ENCODE results near the gene TRIP10. TPM values are rescaled to one million over a fixed set of nuclear protein-coding genes. Genes with fewer than 3 reads are reported as not detected.

TRIP10 gene
- total and polyA plus RNA-seq, 9 donors = 35.5 to 63.8 (median 55.5) TPM

DNA sequence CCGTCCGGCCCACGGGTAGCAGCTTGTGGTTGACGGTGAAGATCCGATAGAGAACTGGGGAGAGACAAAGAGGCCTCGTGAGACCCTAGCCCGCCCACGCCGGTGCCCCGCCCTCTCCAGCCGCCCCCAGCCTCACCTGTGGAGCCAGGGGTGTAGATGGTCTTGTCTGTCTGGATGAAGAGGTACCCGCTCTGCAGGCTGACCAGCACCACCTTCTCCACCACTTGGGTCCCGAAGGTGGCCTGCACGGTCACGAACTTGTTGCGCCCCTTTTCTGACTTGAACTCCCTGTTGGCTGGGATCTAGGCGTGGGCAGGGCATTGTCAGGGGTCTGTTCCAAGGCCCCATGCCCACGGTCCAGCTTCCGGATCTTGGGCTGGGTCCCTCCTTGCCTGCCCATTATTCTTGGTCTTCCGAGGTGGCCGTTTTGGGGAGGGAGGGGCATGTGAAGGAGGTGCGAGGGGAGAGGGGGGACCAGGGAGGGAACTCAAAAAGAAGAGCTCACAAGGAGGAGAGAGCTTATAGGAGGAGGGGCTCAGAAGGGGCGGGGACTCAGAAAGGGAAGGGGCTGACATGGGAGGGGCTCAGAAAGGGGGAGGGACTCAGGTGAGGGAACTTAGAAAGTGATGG, 21.3 kb upstream of the TRIP10 start:
- H3K4me1 ChIP-seq (ENCODE audit: control insufficient read depth, insufficient read depth, low read length) = peaks cover 9% of the 10 kb centered on the region
- DNase-seq = no peak
- no peak overlapping the region for H3K27ac ChIP-seq (ENCODE audit: low read length)
- no peak overlapping the region for H3K4me3 ChIP-seq (ENCODE audit: low read length)
- WGBS (ENCODE audit: insufficient coverage) = 65% methylated on average over 15 of the region's 23 CpGs
- H3K36me3 ChIP-seq (ENCODE audit: control insufficient read depth, insufficient read depth, low read length) = no peaks in the 10 kb centered on the region
- no peaks in the 10 kb centered on the region for H3K27me3 ChIP-seq (ENCODE audit: control insufficient read depth, insufficient read depth, low read length)
- H3K9me3 ChIP-seq (replicated peaks; ENCODE audit: control insufficient read depth, low read depth, low read length) = no peaks in the 10 kb centered on the region

DNA sequence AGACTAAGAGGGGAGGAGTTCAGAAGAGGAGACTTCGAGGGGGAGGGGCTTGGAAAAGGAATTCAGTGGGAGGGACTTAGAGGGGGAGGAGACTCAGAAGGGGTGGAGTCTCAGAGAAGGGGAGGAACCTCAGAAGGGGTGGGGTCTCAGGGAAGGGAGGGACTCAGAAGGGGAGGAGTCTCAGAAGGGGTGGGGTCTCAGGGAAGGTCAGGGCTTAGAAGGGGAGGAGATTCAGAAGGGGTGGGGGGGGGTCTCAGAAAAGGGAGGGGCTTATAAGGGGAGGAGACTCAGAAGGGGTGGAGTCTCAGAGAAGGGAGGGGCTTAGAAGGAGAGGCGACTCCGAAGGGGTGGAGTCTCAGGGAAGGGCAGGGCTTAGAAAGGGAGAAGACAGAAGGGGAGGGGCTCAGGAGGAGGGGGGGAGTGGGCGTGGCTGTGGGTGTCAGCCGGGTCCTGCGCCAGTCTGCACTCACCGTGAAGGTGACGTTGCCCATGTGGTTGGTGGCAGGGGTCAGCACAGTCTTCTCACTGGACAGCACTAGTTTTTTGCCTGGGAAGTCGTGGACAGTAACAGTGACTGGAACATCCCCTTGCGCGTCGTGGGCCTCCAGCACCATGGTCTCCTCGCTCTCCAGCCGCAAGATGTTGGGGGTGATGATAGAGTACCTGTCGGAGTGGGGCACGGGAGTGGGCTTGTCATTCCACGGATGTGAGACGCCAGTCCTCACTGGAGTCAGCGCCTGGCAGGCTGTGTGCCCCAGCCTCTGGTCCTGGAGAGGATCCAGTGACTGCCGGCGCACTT, 20.5 kb upstream of the TRIP10 start:
- no peaks in the 10 kb centered on the region for H3K36me3 ChIP-seq (ENCODE audit: control insufficient read depth, insufficient read depth, low read length)
- 74% methylated on average over 16 of the region's 21 CpGs for WGBS (ENCODE audit: insufficient coverage)
- H3K9me3 ChIP-seq (replicated peaks; ENCODE audit: control insufficient read depth, low read depth, low read length) = no peaks in the 10 kb centered on the region
- no peaks in the 10 kb centered on the region for H3K27me3 ChIP-seq (ENCODE audit: control insufficient read depth, insufficient read depth, low read length)
- H3K4me1 ChIP-seq (ENCODE audit: control insufficient read depth, insufficient read depth, low read length) = peaks cover 10% of the 10 kb centered on the region
- no peak overlapping the region for H3K27ac ChIP-seq (ENCODE audit: low read length)
- no peak for DNase-seq
- H3K4me3 ChIP-seq (ENCODE audit: low read length) = no peak overlapping the region

DNA sequence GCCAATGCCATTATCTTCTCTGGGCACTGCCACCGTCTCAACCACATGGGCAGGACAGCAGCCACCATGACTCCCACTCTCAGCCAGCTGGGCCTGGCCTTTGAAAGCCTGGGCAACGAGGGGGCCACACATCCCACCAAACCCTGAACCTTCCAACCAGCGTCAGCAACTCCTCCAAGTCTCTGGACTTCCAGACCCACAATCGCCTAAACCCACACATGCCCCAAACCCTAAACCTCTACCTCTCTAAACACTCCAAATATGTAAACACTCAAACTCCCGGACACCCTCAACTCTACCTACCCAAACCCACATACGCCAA, 20.0 kb upstream of the TRIP10 start:
- no peaks in the 10 kb centered on the region for H3K36me3 ChIP-seq (ENCODE audit: control insufficient read depth, insufficient read depth, low read length)
- WGBS (ENCODE audit: insufficient coverage) = 84% methylated on average over 6 of the region's 6 CpGs
- DNase-seq = no peak
- H3K4me3 ChIP-seq (ENCODE audit: low read length) = no peak overlapping the region
- H3K9me3 ChIP-seq (replicated peaks; ENCODE audit: control insufficient read depth, low read depth, low read length) = no peaks in the 10 kb centered on the region
- no peaks in the 10 kb centered on the region for H3K27me3 ChIP-seq (ENCODE audit: control insufficient read depth, insufficient read depth, low read length)
- H3K4me1 ChIP-seq (ENCODE audit: control insufficient read depth, insufficient read depth, low read length) = peaks cover 10% of the 10 kb centered on the region
- H3K27ac ChIP-seq (ENCODE audit: low read length) = no peak overlapping the region

DNA sequence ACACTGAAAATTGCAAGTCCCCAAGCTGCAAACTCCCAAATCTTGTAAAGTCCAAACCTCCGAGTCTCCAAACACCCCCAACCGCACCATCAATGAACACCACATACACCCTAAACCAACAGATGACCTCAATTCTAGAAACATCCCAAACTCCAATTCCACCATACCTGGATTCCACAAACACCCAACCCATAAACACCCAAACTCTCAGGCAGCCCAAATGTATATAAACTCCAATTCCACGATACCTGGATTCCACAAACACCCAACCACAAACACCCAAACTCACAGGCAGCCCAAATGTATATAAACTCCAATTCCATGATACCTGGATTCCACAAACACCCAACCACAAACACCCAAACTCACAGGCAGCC, 19.5 kb upstream of the TRIP10 start:
- no peak overlapping the region for H3K27ac ChIP-seq (ENCODE audit: low read length)
- no peaks in the 10 kb centered on the region for H3K27me3 ChIP-seq (ENCODE audit: control insufficient read depth, insufficient read depth, low read length)
- H3K4me1 ChIP-seq (ENCODE audit: control insufficient read depth, insufficient read depth, low read length) = peaks cover 10% of the 10 kb centered on the region
- no peak for DNase-seq
- WGBS (ENCODE audit: insufficient coverage) = 85% methylated on average over 3 of the region's 3 CpGs
- no peak overlapping the region for H3K4me3 ChIP-seq (ENCODE audit: low read length)
- no peaks in the 10 kb centered on the region for H3K36me3 ChIP-seq (ENCODE audit: control insufficient read depth, insufficient read depth, low read length)
- H3K9me3 ChIP-seq (replicated peaks; ENCODE audit: control insufficient read depth, low read depth, low read length) = no peaks in the 10 kb centered on the region

DNA sequence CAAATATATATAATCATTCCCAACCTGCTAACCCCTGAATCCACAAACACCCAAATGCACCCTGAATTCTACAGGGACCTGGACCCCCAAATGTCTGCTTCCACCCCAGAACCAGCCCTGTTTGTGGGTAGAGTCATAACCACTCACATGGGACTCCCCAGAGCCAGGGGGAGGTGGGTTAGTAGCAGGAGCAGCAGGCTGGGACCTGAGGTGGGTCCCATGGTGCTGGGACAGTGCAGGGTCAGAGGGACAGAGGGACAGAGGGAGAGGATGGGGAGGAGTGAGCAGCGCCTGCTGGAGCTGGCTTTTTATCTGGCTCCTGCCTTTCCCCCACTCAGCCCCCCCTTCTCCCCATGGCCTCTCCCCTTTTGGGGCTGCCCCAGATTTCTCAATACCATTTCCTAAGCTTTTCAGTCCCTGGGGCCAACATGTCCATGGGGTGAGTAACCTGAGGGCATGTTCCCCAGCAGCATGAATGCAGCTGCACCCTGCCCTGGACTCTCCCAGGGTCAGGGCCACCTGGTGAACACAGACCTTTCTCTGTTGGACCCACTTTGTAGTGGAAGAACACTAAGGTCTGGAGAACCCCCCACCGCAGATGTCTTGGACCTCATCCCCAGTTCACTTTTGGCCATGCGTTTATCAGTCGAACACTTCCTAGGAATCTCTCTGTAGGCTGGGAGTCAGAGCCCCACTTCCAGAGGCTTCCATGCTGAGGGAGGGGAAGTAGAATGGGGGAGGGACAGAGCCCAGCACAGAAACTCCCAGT, 18.9 kb upstream of the TRIP10 start, which contains the start of gene C3:
C3 (minus strand) TSS at position 282 of the 769 bp plus-strand sequence; CDS start at position 221, 61 bp downstream.
- H3K27ac ChIP-seq (ENCODE audit: low read length) = no peak within 1 kb of the TSS
- peaks cover 10% of the 10 kb centered on the region for H3K4me1 ChIP-seq (ENCODE audit: control insufficient read depth, insufficient read depth, low read length)
- no peak within 1 kb of the TSS for H3K4me3 ChIP-seq (ENCODE audit: low read length)
- no peaks in the 10 kb centered on the region for H3K27me3 ChIP-seq (ENCODE audit: control insufficient read depth, insufficient read depth, low read length)
- H3K36me3 ChIP-seq (ENCODE audit: control insufficient read depth, insufficient read depth, low read length) = no peaks in the 10 kb centered on the region
- no CpG with 5 or more reads among the region's 4 CpGs for WGBS (ENCODE audit: insufficient coverage)
- no peaks in the 10 kb centered on the region for H3K9me3 ChIP-seq (replicated peaks; ENCODE audit: control insufficient read depth, low read depth, low read length)
- DNase-seq = peak; percentile 38

DNA sequence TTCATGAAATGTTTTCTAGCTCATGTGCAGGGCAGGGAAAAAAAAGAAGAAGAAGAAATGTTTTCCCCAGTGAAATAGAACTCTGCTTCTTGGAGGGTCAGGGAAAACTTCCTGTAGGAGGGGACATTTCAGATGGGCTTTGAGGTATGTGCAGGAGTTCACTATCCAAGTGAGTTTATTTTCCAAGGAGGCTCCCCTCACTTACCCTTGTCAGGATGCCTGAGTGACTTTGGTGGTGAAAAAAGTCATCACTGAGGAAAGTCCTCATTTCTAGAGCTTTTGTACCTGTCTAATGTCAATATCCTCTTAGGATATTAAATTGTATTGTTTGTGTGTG, 18.4 kb upstream of the TRIP10 start:
- no peak for DNase-seq
- no peaks in the 10 kb centered on the region for H3K36me3 ChIP-seq (ENCODE audit: control insufficient read depth, insufficient read depth, low read length)
- H3K4me1 ChIP-seq (ENCODE audit: control insufficient read depth, insufficient read depth, low read length) = peaks cover 10% of the 10 kb centered on the region
- no peaks in the 10 kb centered on the region for H3K9me3 ChIP-seq (replicated peaks; ENCODE audit: control insufficient read depth, low read depth, low read length)
- no peak overlapping the region for H3K4me3 ChIP-seq (ENCODE audit: low read length)
- no peaks in the 10 kb centered on the region for H3K27me3 ChIP-seq (ENCODE audit: control insufficient read depth, insufficient read depth, low read length)
- no peak overlapping the region for H3K27ac ChIP-seq (ENCODE audit: low read length)

DNA sequence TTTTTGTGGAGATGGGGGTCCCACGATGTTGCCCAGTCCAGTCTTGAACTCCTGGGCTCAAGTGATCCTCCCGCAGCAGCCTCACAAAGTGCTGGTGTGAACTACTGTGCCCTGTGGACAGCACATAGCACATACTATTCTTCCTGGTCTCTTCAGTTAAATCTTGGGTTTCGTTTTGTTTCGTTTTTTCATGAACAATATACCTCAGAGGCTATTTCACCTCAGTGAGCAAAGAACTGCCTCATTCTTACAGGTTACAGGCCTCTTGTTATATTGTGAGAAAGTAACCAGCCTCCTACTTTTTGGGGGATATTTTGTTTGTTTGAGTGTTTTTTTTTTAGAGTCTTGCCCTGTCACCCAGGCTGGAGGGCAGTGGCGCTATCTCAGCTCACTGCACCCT, 17.7 kb upstream of the TRIP10 start:
- Histone ChIP-seq H3K4me3 (ENCODE audit: low read length) (no peak overlapping the region), H3K27ac (ENCODE audit: low read length) (no peak overlapping the region), H3K27me3 (ENCODE audit: control insufficient read depth, insufficient read depth, low read length) (no peaks in the 10 kb centered on the region), H3K9me3 (replicated peaks; ENCODE audit: control insufficient read depth, low read depth, low read length) (no peaks in the 10 kb centered on the region), H3K4me1 (ENCODE audit: control insufficient read depth, insufficient read depth, low read length) (peaks cover 10% of the 10 kb centered on the region), H3K36me3 (ENCODE audit: control insufficient read depth, insufficient read depth, low read length) (no peaks in the 10 kb centered on the region)
- 78% methylated on average over 2 of the region's 5 CpGs for whole genome bisulfite sequencing (ENCODE audit: insufficient coverage)
- DNase-seq = no peak

DNA sequence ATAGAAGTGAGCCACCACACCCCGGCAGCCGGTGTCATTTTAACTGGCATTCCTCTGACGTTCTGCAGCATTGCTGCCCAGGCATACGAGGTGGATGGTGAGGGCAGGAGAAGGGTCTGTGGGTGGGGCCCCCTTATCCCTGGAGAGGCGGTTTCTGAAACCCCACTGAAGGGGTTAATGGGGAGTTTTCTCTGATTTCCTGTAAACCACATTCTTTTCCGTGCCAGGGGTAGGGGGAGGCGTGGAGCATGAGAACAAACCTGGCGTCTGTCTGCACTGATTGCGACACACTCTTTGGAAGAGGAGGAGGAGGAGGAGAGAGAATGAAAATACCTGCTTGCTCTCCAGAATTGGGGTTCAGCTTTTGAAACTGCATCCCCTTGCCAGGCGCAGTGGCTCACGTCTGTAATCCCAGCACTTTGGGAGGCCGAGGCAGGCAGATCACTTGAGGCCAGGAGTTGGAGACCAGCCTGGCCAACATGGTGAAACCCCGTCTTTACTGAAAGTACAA, 16.3 kb upstream of the TRIP10 start:
- Histone ChIP-seq H3K27ac (ENCODE audit: low read length) (no peak overlapping the region), H3K4me3 (ENCODE audit: low read length) (no peak overlapping the region), H3K27me3 (ENCODE audit: control insufficient read depth, insufficient read depth, low read length) (no peaks in the 10 kb centered on the region), H3K4me1 (ENCODE audit: control insufficient read depth, insufficient read depth, low read length) (peaks cover 10% of the 10 kb centered on the region), H3K36me3 (ENCODE audit: control insufficient read depth, insufficient read depth, low read length) (no peaks in the 10 kb centered on the region), H3K9me3 (replicated peaks; ENCODE audit: control insufficient read depth, low read depth, low read length) (no peaks in the 10 kb centered on the region)
- 16% methylated on average over 11 of the region's 13 CpGs for WGBS (ENCODE audit: insufficient coverage)
- DNase-seq = peak; percentile 57

DNA sequence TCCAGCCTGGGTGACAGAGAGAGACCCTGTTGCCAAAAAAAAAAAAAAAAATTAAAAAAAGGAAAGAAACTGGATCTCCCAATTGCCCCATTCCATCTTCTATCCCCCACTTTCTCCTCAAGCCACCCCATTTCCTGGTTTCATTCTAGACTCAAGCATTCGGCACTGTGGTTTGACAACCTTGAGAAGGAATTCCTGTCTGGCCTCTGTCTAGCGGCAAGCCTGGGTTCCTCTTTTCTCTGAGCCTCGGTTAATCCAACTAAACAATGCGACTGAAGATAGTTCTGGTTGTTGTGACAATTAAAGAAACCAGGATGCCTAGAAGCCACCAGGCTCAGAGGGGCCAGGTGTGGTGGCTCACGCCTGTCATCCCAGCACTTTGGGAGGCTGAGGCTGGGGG, 15.7 kb upstream of the TRIP10 start:
- WGBS (ENCODE audit: insufficient coverage) = 92% methylated on average over 2 of the region's 5 CpGs
- peaks cover 10% of the 10 kb centered on the region for H3K4me1 ChIP-seq (ENCODE audit: control insufficient read depth, insufficient read depth, low read length)
- DNase-seq = no peak
- H3K27me3 ChIP-seq (ENCODE audit: control insufficient read depth, insufficient read depth, low read length) = no peaks in the 10 kb centered on the region
- no peaks in the 10 kb centered on the region for H3K36me3 ChIP-seq (ENCODE audit: control insufficient read depth, insufficient read depth, low read length)
- H3K27ac ChIP-seq (ENCODE audit: low read length) = no peak overlapping the region
- no peaks in the 10 kb centered on the region for H3K9me3 ChIP-seq (replicated peaks; ENCODE audit: control insufficient read depth, low read depth, low read length)
- H3K4me3 ChIP-seq (ENCODE audit: low read length) = no peak overlapping the region

Measured in muscle of leg (tissue), 11 donors.